Esophagus muscularis mucosa (tissue), 4 donors: ENCODE measurements around the gene PCDHGC4. TPM values are rescaled to one million over a fixed set of nuclear protein-coding genes. Genes with fewer than 3 reads are reported as not detected.

Experiments used
- DNase-seq: peaks from one replicate; pipeline ENCODE4 v3.0.0-alpha.2; 2017; ENCODE audit errors: extremely low spot score
- H3K27ac ChIP-seq, 4 donors: fragments of 200-600 bp; sonication (generic); replicated peaks in 1 of 4; 1 replicate in 3 of 4; 2 replicates in 1 of 4; pipeline ENCODE4 v1.5.1; 2016 to 2019; ENCODE audit warnings: mild to moderate bottlenecking in 1 of 4
- H3K27me3 ChIP-seq, 4 donors: fragments of 200-600 bp; sonication (generic); one replicate each; pipeline versions ENCODE4 v1.5.1 to v1.6.0; 2016 to 2019
- H3K36me3 ChIP-seq, 4 donors: fragments of 200-600 bp; sonication (generic); one replicate each; pipeline ENCODE4 v1.5.1; 2016 to 2019
- H3K4me1 ChIP-seq, 4 donors: fragments of 200-600 bp; sonication (generic); one replicate each; pipeline ENCODE4 v1.5.1; 2016 to 2019
- H3K4me3 ChIP-seq, 4 donors: fragments of 200-600 bp; sonication (generic); 1 replicate in 2 of 4; 2 replicates in 2 of 4; pipeline ENCODE4 v1.5.1; 2016 to 2019; ENCODE audit warnings: mild to moderate bottlenecking in 4 of 4, moderate library complexity in 1 of 4
- H3K9me3 ChIP-seq, 4 donors: fragments of 200-600 bp; sonication (generic); 1 replicate in 3 of 4; 2 replicates in 1 of 4; pipeline ENCODE4 v1.5.1; 2016 to 2019
- EP300 ChIP-seq: sonication (generic); formaldehyde crosslinking; IDR thresholded peaks from one replicate; pipeline ENCODE4 v1.6.1; 2017; ENCODE audit warnings: antibody characterized with exemption
- POLR2A ChIP-seq: fragments of 450-650 bp; IDR thresholded peaks from one replicate; pipeline ENCODE4 v1.6.1; 2017; ENCODE audit warnings: antibody characterized with exemption, moderate library complexity, mild to moderate bottlenecking, low read depth
- POLR2AphosphoS5 ChIP-seq, 2 donors: sonication (generic); formaldehyde crosslinking; IDR thresholded peaks; one replicate each; pipeline ENCODE4 v1.6.1; 2017; ENCODE audit warnings: antibody characterized with exemption in 2 of 2
- WGBS: methylation state at CpG from one replicate; pipeline ENCODE4 v1.1.5; 2018; 5-methylcytosine and 5-hydroxymethylcytosine counted together
- intact Hi-C: fragments of 100-400 bp; cut with DNase I; formaldehyde crosslinking; loops from one replicate; pipeline ENCODE4 v1.15.1; 2023
- total RNA-seq, 4 donors: library from RNA; depleted of rRNA; stranded (reverse); fragments of >200 nt; gene quantifications; one replicate each; pipeline versions ENCODE4 v1.1.0 to v1.2.1, GENCODE V29; 2016
- TF ChIP-seq, protein P1 (sequence below), 3 experiments: fragments of 200-600 bp in 2 of 3; fragments of 450-650 bp in 1 of 3; sonication (generic) in 2 of 3; IDR thresholded peaks; one replicate each; pipeline ENCODE4 v1.5.1; 2017 to 2019; ENCODE audit warnings: antibody characterized with exemption in 3 of 3, mild to moderate bottlenecking in 2 of 3, moderate library complexity in 1 of 3

The PCDHGC4 gene
- total RNA-seq, 4 donors from 2014 or later, result 0.91 to 3.3 (median 2.0) TPM

GRCh38 chr5:141519605-141520565 is 35.1 kb downstream of the PCDHGC4 start:
- 78% methylated on average over 3 of the region's 3 CpGs for WGBS
- no peak for TF ChIP-seq POLR2A
- TF ChIP-seq EP300, result no peak
- TF ChIP-seq, protein P1, sequence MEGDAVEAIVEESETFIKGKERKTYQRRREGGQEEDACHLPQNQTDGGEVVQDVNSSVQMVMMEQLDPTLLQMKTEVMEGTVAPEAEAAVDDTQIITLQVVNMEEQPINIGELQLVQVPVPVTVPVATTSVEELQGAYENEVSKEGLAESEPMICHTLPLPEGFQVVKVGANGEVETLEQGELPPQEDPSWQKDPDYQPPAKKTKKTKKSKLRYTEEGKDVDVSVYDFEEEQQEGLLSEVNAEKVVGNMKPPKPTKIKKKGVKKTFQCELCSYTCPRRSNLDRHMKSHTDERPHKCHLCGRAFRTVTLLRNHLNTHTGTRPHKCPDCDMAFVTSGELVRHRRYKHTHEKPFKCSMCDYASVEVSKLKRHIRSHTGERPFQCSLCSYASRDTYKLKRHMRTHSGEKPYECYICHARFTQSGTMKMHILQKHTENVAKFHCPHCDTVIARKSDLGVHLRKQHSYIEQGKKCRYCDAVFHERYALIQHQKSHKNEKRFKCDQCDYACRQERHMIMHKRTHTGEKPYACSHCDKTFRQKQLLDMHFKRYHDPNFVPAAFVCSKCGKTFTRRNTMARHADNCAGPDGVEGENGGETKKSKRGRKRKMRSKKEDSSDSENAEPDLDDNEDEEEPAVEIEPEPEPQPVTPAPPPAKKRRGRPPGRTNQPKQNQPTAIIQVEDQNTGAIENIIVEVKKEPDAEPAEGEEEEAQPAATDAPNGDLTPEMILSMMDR (IDR thresholded peaks at IDR 0.05), result no peak
- TF ChIP-seq POLR2AphosphoS5 (IDR thresholded peaks at IDR 0.05), result no peak
- intact Hi-C loops, result loop anchor here (10.0 kb wide), 1 partner anchor 105 kb away; the partner anchor contains the start of genes PCDHGA10 and PCDHGB7
- no peak for DNase-seq
- H3K9me3 ChIP-seq, result no peaks in the 10 kb centered on the region
- peaks cover 0 to 52% (median 29%) of the 10 kb centered on the region in 4 donors for H3K36me3 ChIP-seq
- peaks cover 62 to 85% (median 71%) of the 10 kb centered on the region in 4 donors for H3K4me1 ChIP-seq
- H3K27me3 ChIP-seq, result no peaks in the 10 kb centered on the region
- H3K4me3 ChIP-seq, result no peak overlapping the region
- peak overlapping the region; percentile 50 to 65 (median 56) for H3K27ac ChIP-seq

DNA sequence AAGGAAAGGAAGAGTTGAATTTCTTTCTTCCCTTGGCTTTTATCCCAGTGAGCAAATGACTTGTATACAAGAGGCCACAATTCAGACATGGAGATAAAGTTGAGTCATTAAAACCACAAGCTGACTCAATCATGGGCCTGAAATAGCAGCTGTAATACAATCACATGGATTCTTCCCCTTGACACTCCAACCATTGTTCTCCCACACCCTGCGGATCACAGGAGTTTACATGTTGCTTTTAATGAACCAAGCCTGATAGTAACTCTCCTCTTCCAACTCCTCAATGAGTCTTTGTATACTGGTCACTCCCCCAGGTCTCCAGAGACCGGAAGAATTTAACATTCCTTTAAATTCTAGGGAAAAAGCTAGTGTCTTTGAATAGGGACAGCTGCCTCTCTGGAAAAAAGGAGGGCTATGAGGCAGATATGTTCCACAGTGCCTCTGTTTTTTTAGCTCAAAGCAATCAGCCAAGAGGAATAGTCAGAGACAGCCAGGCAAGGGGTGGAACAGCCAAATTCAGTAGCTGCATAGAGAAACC is 36.5 kb downstream of the PCDHGC4 start:
- H3K4me3 ChIP-seq, result no peak overlapping the region
- 25% methylated on average over 2 of the region's 2 CpGs for WGBS
- intact Hi-C loops, result loop anchor here (10.0 kb wide), 1 partner anchor 107 kb away; the partner anchor contains the start of genes PCDHGA10 and PCDHGB7
- H3K4me1 ChIP-seq, result peaks cover 60 to 83% (median 65%) of the 10 kb centered on the region in 4 donors
- H3K36me3 ChIP-seq, result peaks cover 0 to 56% (median 32%) of the 10 kb centered on the region in 4 donors
- DNase-seq, result no peak
- TF ChIP-seq POLR2AphosphoS5 (IDR thresholded peaks at IDR 0.05) (peak; percentile 45 to 63), POLR2A (no peak), EP300 (no peak)
- TF ChIP-seq, protein P1 (IDR thresholded peaks at IDR 0.05), result no peak
- H3K27ac ChIP-seq, result peak overlapping the region; percentile 50 to 65 (median 56)
- no peaks in the 10 kb centered on the region for H3K9me3 ChIP-seq
- no peaks in the 10 kb centered on the region for H3K27me3 ChIP-seq

DNA sequence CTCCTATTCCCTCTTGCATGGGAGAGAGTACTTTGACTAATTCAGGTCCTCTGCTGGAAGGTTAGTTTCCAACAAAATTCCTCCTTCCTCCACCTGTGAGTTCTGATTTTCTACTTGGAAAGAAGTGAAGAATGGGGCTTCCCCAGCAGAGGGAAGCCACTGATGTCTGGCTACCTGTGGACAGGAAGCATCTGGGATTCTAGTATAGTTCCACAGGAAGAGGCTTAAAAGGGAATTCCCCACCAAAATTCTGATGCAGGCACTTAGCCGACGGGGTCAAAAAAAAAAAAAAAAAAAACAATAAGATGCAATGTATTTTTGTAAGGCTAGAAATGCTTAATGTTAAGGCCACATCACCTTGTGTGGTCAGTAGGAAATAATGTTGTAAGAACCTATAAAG is 37.5 kb downstream of the PCDHGC4 start:
- Histone ChIP-seq H3K4me3 (no peak overlapping the region), H3K9me3 (no peaks in the 10 kb centered on the region), H3K4me1 (peaks cover 55 to 77% (median 67%) of the 10 kb centered on the region in 4 donors), H3K27ac (peak overlapping the region in 3 of 4 donors; percentile 55 to 65 (median 56)), H3K27me3 (no peaks in the 10 kb centered on the region), H3K36me3 (peaks cover 0 to 58% (median 35%) of the 10 kb centered on the region in 4 donors)
- no peak for TF ChIP-seq POLR2AphosphoS5 (IDR thresholded peaks at IDR 0.05)
- TF ChIP-seq POLR2A, result no peak
- TF ChIP-seq, protein P1 (IDR thresholded peaks at IDR 0.05), result no peak
- TF ChIP-seq EP300, result no peak
- 42% methylated on average over 2 of the region's 2 CpGs for WGBS
- no peak for DNase-seq
- intact Hi-C loops, result loop anchor here (10.0 kb wide), 1 partner anchor 108 kb away; the partner anchor contains the start of genes PCDHGA10 and PCDHGB7

DNA sequence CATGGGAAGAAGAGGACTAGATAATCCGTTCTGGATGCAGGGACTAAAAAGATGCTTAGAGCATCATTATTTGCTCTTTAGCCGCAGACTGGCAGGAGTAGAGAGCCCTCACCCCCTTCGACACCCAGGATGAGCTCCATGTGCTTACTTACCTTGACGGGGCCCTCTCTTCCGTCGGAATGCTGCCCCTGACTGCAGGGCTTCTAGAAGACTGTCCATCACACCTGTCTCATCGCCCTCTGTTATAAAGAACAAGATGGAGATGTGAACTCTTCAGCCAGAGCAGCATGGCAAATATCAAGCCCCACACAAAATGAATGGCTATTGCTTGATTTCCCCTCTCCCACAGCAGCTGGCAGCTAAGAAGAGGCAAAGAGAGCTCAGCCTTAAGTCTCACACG is 39.2 kb downstream of the PCDHGC4 start:
- no peak for DNase-seq
- H3K4me1 ChIP-seq, result peaks cover 68 to 84% (median 77%) of the 10 kb centered on the region in 4 donors
- H3K27ac ChIP-seq, result peak overlapping the region; percentile 25 to 83 (median 70)
- H3K4me3 ChIP-seq, result no peak overlapping the region
- no peaks in the 10 kb centered on the region for H3K9me3 ChIP-seq
- intact Hi-C loops, result loop anchor here (1.0 to 10.0 kb wide), 3 partner anchors 35 to 109 kb away; partner anchors contain the start of genes PCDHGA10 and PCDHGB7
- TF ChIP-seq POLR2A, result no peak
- no peak for TF ChIP-seq EP300
- no peak for TF ChIP-seq POLR2AphosphoS5 (IDR thresholded peaks at IDR 0.05)
- TF ChIP-seq, protein P1 (IDR thresholded peaks at IDR 0.05), result no peak
- H3K36me3 ChIP-seq, result peaks cover 0 to 58% (median 35%) of the 10 kb centered on the region in 4 donors
- H3K27me3 ChIP-seq, result no peaks in the 10 kb centered on the region
- WGBS, result 78% methylated on average over 8 of the region's 8 CpGs
